ENCODE data around the gene C1QTNF12.

The C1QTNF12 gene

DNA sequence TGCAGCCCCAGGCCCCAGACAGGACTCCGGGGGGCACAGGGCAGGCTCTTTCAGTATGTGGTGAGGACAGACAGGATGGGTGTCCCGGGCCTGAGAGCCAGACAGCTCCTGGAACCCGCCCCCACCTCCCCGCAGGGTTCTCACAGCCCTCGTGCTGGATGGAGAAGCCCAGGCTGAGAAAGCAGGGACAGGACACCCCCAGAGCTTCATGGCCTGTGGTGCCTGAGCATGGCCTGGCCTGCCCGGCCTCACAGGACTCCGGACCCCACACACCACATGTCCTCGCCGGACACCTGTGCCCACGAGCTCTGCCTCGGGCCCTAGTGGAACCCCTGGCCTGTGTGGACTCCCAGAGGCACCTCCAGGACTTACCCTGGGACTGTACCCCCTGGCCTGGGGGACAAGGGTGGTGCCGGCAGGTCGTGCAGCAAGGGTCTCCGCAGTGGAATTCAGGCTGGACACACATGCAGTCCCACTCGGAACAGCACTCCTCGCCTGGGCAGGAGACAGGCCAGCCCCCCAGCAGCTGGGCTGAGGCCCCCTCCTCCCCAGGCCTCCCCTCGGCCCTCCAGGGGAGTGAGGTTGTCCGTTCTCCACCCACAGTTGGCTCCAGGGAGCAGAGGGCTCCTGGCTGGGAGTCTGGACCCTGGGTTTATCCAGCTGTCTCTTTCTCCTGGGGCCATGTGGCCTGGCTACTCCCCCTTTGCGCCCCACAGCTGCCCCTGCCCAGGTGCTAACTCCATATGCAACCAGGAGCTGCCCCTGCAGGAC, 41.3 kb downstream of the C1QTNF12 start:
- DNase-seq = peak; percentile 8
- Histone ChIP-seq H3K4me3 (ENCODE audit: low read depth, low read length) (no peak overlapping the region), H3K36me3 (no peaks in the 10 kb centered on the region), H3K4me1 (no peaks in the 10 kb centered on the region), H3K27me3 (peaks cover 33% of the 10 kb centered on the region), H3K9me3 (no peaks in the 10 kb centered on the region)
- TF ChIP-seq, protein P1, sequence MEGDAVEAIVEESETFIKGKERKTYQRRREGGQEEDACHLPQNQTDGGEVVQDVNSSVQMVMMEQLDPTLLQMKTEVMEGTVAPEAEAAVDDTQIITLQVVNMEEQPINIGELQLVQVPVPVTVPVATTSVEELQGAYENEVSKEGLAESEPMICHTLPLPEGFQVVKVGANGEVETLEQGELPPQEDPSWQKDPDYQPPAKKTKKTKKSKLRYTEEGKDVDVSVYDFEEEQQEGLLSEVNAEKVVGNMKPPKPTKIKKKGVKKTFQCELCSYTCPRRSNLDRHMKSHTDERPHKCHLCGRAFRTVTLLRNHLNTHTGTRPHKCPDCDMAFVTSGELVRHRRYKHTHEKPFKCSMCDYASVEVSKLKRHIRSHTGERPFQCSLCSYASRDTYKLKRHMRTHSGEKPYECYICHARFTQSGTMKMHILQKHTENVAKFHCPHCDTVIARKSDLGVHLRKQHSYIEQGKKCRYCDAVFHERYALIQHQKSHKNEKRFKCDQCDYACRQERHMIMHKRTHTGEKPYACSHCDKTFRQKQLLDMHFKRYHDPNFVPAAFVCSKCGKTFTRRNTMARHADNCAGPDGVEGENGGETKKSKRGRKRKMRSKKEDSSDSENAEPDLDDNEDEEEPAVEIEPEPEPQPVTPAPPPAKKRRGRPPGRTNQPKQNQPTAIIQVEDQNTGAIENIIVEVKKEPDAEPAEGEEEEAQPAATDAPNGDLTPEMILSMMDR (IDR thresholded peaks at IDR 0.05; ENCODE audit: low read depth, low read length) = no peak

DNA sequence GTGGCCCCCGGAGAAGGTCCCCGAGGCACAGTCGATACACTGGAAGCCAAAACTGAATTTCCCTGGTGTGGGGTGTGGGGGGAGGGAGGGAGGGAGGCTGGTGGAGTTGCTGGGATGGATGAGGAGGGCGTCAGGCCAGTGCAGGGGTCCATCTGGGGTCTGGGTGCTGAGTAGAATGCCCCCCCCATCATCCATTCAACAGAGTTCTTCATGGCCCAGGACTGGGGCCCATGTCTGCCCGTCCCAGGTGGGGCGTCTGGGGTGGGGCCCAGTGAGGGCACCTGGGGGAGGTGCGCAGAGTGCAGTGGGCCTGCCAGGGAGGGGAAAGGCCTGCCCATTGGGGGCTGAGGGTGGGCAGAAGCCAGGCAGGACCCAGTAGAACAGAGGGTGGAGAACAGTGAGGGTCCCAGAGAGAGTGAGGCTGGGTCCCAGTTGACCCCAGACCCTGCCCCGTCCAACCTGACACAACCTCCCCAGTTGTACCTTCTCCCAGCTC, 42.0 kb downstream of the C1QTNF12 start:
- DNase-seq = no peak
- H3K27me3 ChIP-seq = peaks cover 40% of the 10 kb centered on the region
- no peak overlapping the region for H3K4me3 ChIP-seq (ENCODE audit: low read depth, low read length)
- H3K36me3 ChIP-seq = no peaks in the 10 kb centered on the region
- H3K9me3 ChIP-seq = no peaks in the 10 kb centered on the region
- H3K4me1 ChIP-seq = no peaks in the 10 kb centered on the region
- TF ChIP-seq, protein P1 (IDR thresholded peaks at IDR 0.05; ENCODE audit: low read depth, low read length) = no peak

DNA sequence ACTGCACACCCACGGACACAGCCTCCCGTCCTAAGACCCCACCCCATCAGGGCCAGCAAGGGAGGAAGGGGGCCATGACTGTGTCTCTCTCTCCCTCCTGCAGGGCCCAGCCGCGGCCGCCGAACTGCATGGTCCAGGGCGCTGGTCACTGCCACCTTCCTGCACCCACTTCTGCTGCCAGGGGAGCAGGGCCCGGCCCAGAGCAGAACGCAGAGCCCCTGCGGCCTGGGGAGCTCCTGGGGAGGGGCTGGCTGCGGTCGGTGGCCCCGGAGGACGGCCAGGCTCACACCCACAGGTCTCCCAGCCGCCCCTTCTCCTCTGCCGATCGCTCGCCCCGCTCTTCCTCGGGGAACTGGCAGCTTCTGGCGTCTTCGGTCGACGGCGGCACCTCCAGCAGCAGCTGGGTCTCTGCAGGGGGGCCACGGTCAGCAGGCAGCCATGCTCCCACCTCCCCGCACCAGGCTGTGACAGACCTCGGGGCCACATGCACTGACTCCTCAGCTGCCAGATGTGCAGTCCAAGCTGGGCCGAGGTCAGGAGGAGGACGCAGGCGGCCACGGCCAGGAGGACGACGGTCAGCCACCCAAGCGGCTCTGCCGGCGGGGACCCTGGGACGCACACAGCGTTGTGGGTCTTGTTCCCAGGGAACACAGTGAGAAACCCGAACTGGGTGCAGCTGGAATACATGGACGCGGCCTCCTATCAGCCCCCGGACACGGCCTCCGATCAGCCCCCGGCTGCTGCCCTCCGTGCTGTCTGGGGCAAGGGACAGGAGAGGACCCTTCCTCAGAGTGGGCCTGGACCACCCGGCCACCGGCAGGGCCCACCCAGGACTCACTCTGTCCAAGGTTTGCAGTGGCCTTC, 42.7 kb downstream of the C1QTNF12 start:
- Histone ChIP-seq H3K36me3 (no peaks in the 10 kb centered on the region), H3K4me3 (ENCODE audit: low read depth, low read length) (no peak overlapping the region), H3K4me1 (no peaks in the 10 kb centered on the region), H3K9me3 (no peaks in the 10 kb centered on the region), H3K27me3 (peaks cover 41% of the 10 kb centered on the region)
- peak; percentile 9 for DNase-seq
- TF ChIP-seq, protein P1 (IDR thresholded peaks at IDR 0.05; ENCODE audit: low read depth, low read length) = no peak

DNA sequence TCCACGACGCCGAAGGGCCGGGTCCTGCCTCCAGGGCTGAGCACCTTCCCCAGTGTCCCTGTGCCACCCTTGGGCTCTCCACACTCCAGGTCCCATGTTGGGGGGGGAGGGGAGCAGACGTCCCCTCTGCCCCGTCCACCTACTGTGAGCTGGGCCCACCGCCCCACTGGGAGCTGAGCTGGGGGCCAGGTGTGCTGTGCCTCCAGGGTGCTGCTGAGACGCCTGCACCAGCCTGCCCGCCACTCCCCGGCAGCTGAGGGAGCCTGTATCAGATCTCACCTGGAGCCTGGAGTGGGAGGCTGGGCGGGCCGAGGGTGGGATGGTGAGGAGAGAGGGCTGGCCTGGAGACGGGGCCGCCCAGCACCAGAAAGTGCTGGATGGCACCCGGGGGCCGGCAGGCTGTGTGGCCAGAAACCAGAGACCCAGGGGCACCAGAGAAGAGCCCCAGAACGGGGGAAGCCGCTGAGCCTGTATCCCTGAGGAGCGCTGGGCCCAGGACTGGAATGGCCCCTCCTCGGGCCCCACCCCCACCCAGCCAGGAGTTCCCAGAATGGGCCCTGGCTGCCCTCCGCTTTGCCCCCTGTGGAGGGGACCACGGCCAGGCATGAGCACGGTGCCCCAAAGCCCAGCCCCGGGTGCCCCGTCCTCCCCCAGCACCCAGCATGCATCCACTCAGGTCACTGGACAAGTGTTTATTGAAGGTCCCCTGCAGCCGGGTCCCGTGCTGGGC, 43.5 kb downstream of the C1QTNF12 start:
- peak; percentile 12 for DNase-seq
- no peaks in the 10 kb centered on the region for H3K36me3 ChIP-seq
- no peaks in the 10 kb centered on the region for H3K9me3 ChIP-seq
- H3K4me3 ChIP-seq (ENCODE audit: low read depth, low read length) = no peak overlapping the region
- H3K27me3 ChIP-seq = peaks cover 41% of the 10 kb centered on the region
- TF ChIP-seq, protein P1 (IDR thresholded peaks at IDR 0.05; ENCODE audit: low read depth, low read length) = no peak
- no peaks in the 10 kb centered on the region for H3K4me1 ChIP-seq

DNA sequence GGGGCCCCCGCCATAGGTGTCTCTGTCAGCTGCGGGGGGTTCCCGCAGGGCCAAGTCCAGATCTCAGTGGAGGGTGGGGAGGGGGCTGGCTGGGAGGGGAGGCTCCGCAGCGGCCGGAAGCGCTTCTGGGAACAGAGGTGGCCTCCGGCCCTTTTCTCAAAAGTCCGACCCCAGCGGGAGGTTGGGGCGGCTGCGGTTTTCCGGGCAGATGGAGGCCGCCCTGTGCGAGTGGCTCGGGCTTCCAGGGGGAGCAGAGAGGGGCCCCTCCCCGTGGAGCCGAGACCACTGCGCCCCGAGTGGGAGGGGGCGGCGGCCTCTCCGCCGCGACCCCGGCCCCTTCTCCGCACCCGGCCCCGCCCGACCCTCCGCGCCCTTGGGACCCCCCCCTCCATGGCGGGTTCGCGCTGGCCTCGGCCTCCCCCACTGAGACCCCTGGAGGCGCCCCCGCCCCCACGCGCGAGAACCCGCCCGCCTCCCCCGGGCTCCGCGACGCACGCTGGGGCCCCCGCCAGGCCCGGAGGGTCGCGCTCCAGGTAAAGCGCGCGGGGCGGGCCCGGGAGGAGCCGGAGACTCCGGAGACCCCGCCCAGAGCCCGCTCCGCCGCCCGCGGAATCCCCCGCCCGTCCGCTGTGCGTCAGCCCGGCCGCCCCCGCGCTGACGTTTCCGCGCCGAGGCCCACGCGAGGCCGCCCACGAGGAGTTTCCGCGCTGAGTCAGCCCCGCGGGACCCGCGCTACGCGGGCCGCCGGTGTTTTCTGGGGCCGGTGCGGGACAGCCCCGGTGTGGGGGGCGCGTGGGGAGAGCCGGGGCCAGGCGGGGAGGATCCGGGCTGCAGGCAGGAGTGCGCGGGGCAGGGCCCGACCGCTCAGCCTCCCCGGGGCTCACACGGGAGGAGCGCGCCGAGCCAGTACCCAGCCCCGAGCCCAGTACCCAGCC, 45.4 kb downstream of the C1QTNF12 start:
- TF ChIP-seq, protein P1 (IDR thresholded peaks at IDR 0.05; ENCODE audit: low read depth, low read length) = no peak
- no peak overlapping the region for H3K4me3 ChIP-seq (ENCODE audit: low read depth, low read length)
- no peaks in the 10 kb centered on the region for H3K9me3 ChIP-seq
- peaks cover 27% of the 10 kb centered on the region for H3K27me3 ChIP-seq
- no peaks in the 10 kb centered on the region for H3K36me3 ChIP-seq
- DNase-seq = peak; percentile 23
- H3K4me1 ChIP-seq = no peaks in the 10 kb centered on the region

All from BE2C (cell line).